ENCODE data around the gene SYTL1. TPM values are rescaled to one million over a fixed set of nuclear protein-coding genes. Genes with fewer than 3 reads are reported as not detected.
"Not testable (repeated sequence)": the region's sequence is repeated elsewhere in the genome, so short reads cannot be mapped to it uniquely, and the experiment has no call there.

The SYTL1 gene
- total RNA-seq, 1 donor = under 0.01 TPM

- Histone ChIP-seq H3K36me3 (ENCODE audit: insufficient read depth, low read length) (no peaks in the 10 kb centered on the region), H3K27ac (ENCODE audit: low read depth, low read length) (no peak overlapping the region), H3K4me1 (ENCODE audit: insufficient read depth, low read length) (no peaks in the 10 kb centered on the region), H3K4me3 (ENCODE audit: insufficient read depth, low read length) (no peak overlapping the region), H3K9me3 (ENCODE audit: low read depth, low read length) (no peaks in the 10 kb centered on the region), H3K4me2 (ENCODE audit: insufficient read depth, low read length) (no peak overlapping the region), H3K27me3 (ENCODE audit: insufficient read depth, low read length) (no peaks in the 10 kb centered on the region), H3K79me2 (ENCODE audit: insufficient read depth, low read length) (no peaks in the 10 kb centered on the region), H2AFZ (ENCODE audit: low read length) (no peak overlapping the region), H4K20me1 (ENCODE audit: insufficient read depth, low read length) (no peaks in the 10 kb centered on the region)
- no peak for TF ChIP-seq CTCF (IDR thresholded peaks at IDR 0.05; ENCODE audit: extremely low read depth, low read depth, low read length)
- DNase-seq (ENCODE audit: insufficient read length, low spot score, missing footprints) = no peak
Measured at GRCh38 chr1:27383661-27384060, 41.8 kb downstream of the SYTL1 start.

GRCh38 chr1:27384797-27385196, 43.0 kb downstream of the SYTL1 start:
- not testable (repeated sequence) for H3K4me1 ChIP-seq (ENCODE audit: insufficient read depth, low read length); H3K4me3 ChIP-seq (ENCODE audit: insufficient read depth, low read length); H3K79me2 ChIP-seq (ENCODE audit: insufficient read depth, low read length); H3K4me2 ChIP-seq (ENCODE audit: insufficient read depth, low read length); H3K9me3 ChIP-seq (ENCODE audit: low read depth, low read length); H3K27ac ChIP-seq (ENCODE audit: low read depth, low read length); H3K36me3 ChIP-seq (ENCODE audit: insufficient read depth, low read length); H3K27me3 ChIP-seq (ENCODE audit: insufficient read depth, low read length); H2AFZ ChIP-seq (ENCODE audit: low read length); H4K20me1 ChIP-seq (ENCODE audit: insufficient read depth, low read length); DNase-seq (ENCODE audit: insufficient read length, low spot score, missing footprints)

GRCh38 chr1:27388337-27389005, 46.6 kb downstream of the SYTL1 start:
- no peak overlapping the region for H2AFZ ChIP-seq (ENCODE audit: low read length)
- H3K27me3 ChIP-seq (ENCODE audit: insufficient read depth, low read length) = peaks cover 3% of the 10 kb centered on the region
- no peak overlapping the region for H3K27ac ChIP-seq (ENCODE audit: low read depth, low read length)
- no peak overlapping the region for H3K4me3 ChIP-seq (ENCODE audit: insufficient read depth, low read length)
- DNase-seq (ENCODE audit: insufficient read length, low spot score, missing footprints) = peak; percentile 89
- peaks cover 17% of the 10 kb centered on the region for H3K4me1 ChIP-seq (ENCODE audit: insufficient read depth, low read length)
- H3K9me3 ChIP-seq (ENCODE audit: low read depth, low read length) = no peaks in the 10 kb centered on the region
- no peaks in the 10 kb centered on the region for H3K36me3 ChIP-seq (ENCODE audit: insufficient read depth, low read length)
- TF ChIP-seq CTCF (IDR thresholded peaks at IDR 0.05; ENCODE audit: extremely low read depth, low read depth, low read length) = peak; percentile 79
- H3K4me2 ChIP-seq (ENCODE audit: insufficient read depth, low read length) = no peak overlapping the region
- H3K79me2 ChIP-seq (ENCODE audit: insufficient read depth, low read length) = peaks cover 10% of the 10 kb centered on the region
- no peaks in the 10 kb centered on the region for H4K20me1 ChIP-seq (ENCODE audit: insufficient read depth, low read length)

- Histone ChIP-seq H4K20me1 (ENCODE audit: insufficient read depth, low read length) (no peaks in the 10 kb centered on the region), H3K36me3 (ENCODE audit: insufficient read depth, low read length) (no peaks in the 10 kb centered on the region), H2AFZ (ENCODE audit: low read length) (peak overlapping the region; percentile 79), H3K79me2 (ENCODE audit: insufficient read depth, low read length) (peaks cover 17% of the 10 kb centered on the region), H3K27me3 (ENCODE audit: insufficient read depth, low read length) (peaks cover 3% of the 10 kb centered on the region), H3K4me1 (ENCODE audit: insufficient read depth, low read length) (peaks cover 27% of the 10 kb centered on the region), H3K4me3 (ENCODE audit: insufficient read depth, low read length) (peak overlapping the region; percentile 80), H3K4me2 (ENCODE audit: insufficient read depth, low read length) (peak overlapping the region; percentile 89), H3K27ac (ENCODE audit: low read depth, low read length) (peak overlapping the region; percentile 76), H3K9me3 (ENCODE audit: low read depth, low read length) (no peaks in the 10 kb centered on the region)
- peak; percentile 11 for TF ChIP-seq CTCF (IDR thresholded peaks at IDR 0.05; ENCODE audit: extremely low read depth, low read depth, low read length)
- peak; percentile 95 for DNase-seq (ENCODE audit: insufficient read length, low spot score, missing footprints)
Measured at GRCh38 chr1:27391511-27392095, 49.8 kb downstream of the SYTL1 start.

All from osteoblast (primary cell).